ENCODE data around the gene MRO.

MRO gene

DNA sequence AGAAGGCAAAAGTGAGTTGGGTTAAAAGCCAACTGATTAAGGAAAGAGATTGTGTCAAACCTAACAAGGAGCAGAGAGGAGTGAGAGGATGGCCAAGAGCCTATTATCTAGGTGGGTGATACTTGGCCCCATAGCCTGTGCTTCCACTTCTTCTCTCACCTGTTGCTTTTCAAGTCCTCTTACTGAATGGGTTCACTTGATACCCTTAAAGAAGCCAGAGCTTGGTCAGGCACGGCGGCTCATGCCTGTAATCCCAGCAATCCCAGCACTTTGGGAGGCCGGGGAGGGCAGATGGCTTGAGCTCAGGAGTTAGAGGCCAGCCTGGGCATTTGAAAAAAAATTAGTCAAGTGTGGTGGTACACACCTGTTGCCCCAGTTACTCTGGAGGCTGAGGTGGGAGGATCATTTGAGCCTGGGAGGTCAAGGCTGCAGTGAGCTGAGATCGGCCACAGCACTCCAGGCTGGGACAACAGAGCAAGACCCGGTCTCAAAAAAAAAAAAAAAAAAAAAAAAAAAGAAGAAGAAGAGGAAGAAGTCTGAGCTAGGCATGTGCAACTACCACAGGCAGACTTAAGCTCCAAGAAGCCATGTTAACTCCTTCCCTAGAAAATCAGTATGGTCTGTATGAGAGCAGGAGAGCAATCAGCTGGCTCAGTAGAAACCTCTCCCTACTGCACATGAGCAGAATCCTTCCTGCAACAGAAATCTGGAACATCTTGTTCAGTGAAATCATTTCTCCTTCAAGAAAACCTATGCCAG lies 30.7 kb upstream of the MRO start:
- no peak overlapping the region for H3K27ac ChIP-seq (ENCODE audit: low read depth, low read length)

DNA sequence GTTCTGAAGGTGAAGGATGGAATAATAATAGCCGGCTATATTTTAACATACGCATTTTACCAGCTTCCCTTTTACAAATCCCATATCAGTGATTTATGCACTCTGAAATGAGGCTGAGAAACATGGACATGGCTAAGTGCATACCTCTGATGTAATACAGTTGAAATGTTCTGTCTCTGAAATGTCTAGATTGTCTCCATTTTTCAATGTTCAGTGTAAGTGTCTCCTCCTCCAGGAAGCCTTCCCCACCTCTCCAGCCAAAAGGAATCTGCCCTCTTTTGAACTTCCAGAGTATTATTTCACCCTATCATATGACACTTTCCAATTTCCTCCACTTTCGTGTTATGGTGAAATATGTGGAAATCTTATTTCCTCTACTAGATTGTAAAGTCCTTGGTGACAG lies 29.6 kb upstream of the MRO start:
- Histone ChIP-seq H3K4me3 (ENCODE audit: low read depth, low read length) (no peak overlapping the region), H3K36me3 (ENCODE audit: control insufficient read depth, insufficient read depth, low read length) (no peaks in the 10 kb centered on the region), H3K27ac (ENCODE audit: low read depth, low read length) (no peak overlapping the region), H3K9me3 (ENCODE audit: control insufficient read depth, insufficient read depth, low read depth, low read length) (no peaks in the 10 kb centered on the region), H3K9ac (ENCODE audit: low read length) (no peak overlapping the region), H3K27me3 (ENCODE audit: control insufficient read depth, insufficient read depth, low read length) (no peaks in the 10 kb centered on the region), H3K4me1 (ENCODE audit: control insufficient read depth, insufficient read depth, low read length) (no peaks in the 10 kb centered on the region)

More for the DNA sequence above, 30.7 kb upstream of the MRO start:
- Histone ChIP-seq H3K4me3 (ENCODE audit: low read depth, low read length) (no peak overlapping the region), H3K27me3 (ENCODE audit: control insufficient read depth, insufficient read depth, low read length) (no peaks in the 10 kb centered on the region), H3K4me1 (ENCODE audit: control insufficient read depth, insufficient read depth, low read length) (no peaks in the 10 kb centered on the region), H3K36me3 (ENCODE audit: control insufficient read depth, insufficient read depth, low read length) (no peaks in the 10 kb centered on the region), H3K9me3 (ENCODE audit: control insufficient read depth, insufficient read depth, low read depth, low read length) (no peaks in the 10 kb centered on the region), H3K9ac (ENCODE audit: low read length) (no peak overlapping the region)

DNA sequence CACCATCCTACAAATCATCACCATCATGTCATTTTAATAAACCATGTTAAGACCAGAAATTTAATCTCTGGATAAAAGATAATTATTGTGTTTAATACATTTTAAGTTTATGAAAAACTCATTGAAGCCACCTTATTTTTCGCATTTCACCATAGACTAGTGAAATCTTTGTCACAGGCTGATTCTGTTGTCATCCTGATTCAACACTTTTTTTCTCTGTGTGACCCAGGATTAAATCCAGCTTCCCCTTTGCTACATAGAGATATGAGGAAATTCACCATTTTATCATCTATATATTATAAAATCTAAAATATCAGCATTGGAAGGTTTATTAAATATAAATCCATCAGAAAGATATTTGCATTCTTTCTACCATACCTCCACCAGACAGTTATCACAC lies 29.2 kb upstream of the MRO start:
- H3K27ac ChIP-seq (ENCODE audit: low read depth, low read length) = no peak overlapping the region
- H3K9me3 ChIP-seq (ENCODE audit: control insufficient read depth, insufficient read depth, low read depth, low read length) = no peaks in the 10 kb centered on the region
- no peaks in the 10 kb centered on the region for H3K36me3 ChIP-seq (ENCODE audit: control insufficient read depth, insufficient read depth, low read length)
- no peaks in the 10 kb centered on the region for H3K27me3 ChIP-seq (ENCODE audit: control insufficient read depth, insufficient read depth, low read length)
- H3K4me1 ChIP-seq (ENCODE audit: control insufficient read depth, insufficient read depth, low read length) = no peaks in the 10 kb centered on the region
- no peak overlapping the region for H3K4me3 ChIP-seq (ENCODE audit: low read depth, low read length)
- no peak overlapping the region for H3K9ac ChIP-seq (ENCODE audit: low read length)

DNA sequence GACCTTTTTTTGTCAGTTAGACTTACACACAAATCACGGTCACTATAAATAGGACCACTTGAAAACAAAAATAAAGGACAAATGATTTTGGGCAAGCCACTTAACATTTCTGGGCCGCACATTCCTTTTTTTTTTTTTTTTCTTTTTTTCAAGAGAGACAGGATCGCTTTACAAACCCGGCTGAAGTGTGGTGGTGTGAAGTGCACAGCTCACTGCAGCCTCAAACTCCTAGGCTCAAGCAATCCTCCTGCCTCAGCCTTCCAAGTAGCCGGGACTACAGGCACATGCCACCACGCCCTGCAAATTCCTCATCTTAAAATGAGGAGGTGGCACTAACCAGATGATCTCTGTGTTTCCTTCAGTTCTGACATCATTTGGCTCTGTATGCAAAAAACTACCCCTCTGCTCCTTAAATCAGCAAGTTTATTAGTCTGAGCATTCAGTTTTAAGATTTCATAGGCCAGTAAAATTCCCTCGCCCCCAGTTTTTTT lies 28.3 kb upstream of the MRO start:
- Histone ChIP-seq H3K36me3 (ENCODE audit: control insufficient read depth, insufficient read depth, low read length) (no peaks in the 10 kb centered on the region), H3K4me3 (ENCODE audit: low read depth, low read length) (no peak overlapping the region), H3K9ac (ENCODE audit: low read length) (no peak overlapping the region), H3K9me3 (ENCODE audit: control insufficient read depth, insufficient read depth, low read depth, low read length) (no peaks in the 10 kb centered on the region), H3K4me1 (ENCODE audit: control insufficient read depth, insufficient read depth, low read length) (no peaks in the 10 kb centered on the region), H3K27ac (ENCODE audit: low read depth, low read length) (no peak overlapping the region), H3K27me3 (ENCODE audit: control insufficient read depth, insufficient read depth, low read length) (no peaks in the 10 kb centered on the region)

DNA sequence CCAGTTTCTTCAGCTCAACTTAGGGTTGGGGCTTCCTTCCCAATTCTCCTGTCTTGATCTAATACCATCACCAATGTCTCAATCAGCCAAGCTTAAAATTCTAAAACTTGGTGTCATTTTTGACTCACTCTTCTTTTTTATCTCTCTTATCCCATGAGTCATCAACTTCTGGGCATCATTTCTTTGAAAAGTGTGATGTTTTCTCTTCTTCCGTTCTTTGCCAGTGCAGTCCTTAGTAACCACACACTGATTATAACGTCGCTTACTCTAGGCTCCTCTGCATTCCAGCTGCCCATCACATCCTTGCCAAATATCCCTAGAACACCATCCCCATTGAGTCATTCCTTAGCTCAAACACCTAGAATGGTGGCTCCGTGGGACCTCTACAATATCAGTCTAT lies 27.4 kb upstream of the MRO start:
- Histone ChIP-seq H3K4me1 (ENCODE audit: control insufficient read depth, insufficient read depth, low read length) (no peaks in the 10 kb centered on the region), H3K27ac (ENCODE audit: low read depth, low read length) (no peak overlapping the region), H3K9me3 (ENCODE audit: control insufficient read depth, insufficient read depth, low read depth, low read length) (no peaks in the 10 kb centered on the region), H3K9ac (ENCODE audit: low read length) (no peak overlapping the region), H3K36me3 (ENCODE audit: control insufficient read depth, insufficient read depth, low read length) (no peaks in the 10 kb centered on the region), H3K4me3 (ENCODE audit: low read depth, low read length) (no peak overlapping the region), H3K27me3 (ENCODE audit: control insufficient read depth, insufficient read depth, low read length) (no peaks in the 10 kb centered on the region)

DNA sequence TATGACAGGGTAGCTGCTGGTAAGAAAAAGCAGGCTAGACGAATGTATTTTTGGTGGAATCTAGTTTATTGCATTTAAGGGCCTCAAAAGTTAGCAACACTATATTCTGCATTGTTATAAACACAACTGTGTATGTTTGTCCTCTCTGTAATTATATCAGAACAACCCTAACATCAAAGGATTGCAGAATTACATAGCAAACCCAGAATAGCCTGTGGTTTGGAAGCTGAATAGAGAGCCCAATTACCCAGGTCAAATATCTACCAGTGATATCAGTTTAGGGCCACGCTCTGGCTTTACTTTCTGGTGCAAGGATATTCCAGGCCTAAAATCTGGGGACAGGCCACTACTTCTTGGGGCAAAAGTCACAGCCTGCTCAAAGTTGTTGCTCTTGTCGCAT lies 25.1 kb upstream of the MRO start:
- no peaks in the 10 kb centered on the region for H3K9me3 ChIP-seq (ENCODE audit: control insufficient read depth, insufficient read depth, low read depth, low read length)
- H3K27ac ChIP-seq (ENCODE audit: low read depth, low read length) = no peak overlapping the region
- H3K4me3 ChIP-seq (ENCODE audit: low read depth, low read length) = no peak overlapping the region
- no peaks in the 10 kb centered on the region for H3K27me3 ChIP-seq (ENCODE audit: control insufficient read depth, insufficient read depth, low read length)
- H3K9ac ChIP-seq (ENCODE audit: low read length) = no peak overlapping the region
- no peaks in the 10 kb centered on the region for H3K36me3 ChIP-seq (ENCODE audit: control insufficient read depth, insufficient read depth, low read length)
- H3K4me1 ChIP-seq (ENCODE audit: control insufficient read depth, insufficient read depth, low read length) = no peaks in the 10 kb centered on the region

DNA sequence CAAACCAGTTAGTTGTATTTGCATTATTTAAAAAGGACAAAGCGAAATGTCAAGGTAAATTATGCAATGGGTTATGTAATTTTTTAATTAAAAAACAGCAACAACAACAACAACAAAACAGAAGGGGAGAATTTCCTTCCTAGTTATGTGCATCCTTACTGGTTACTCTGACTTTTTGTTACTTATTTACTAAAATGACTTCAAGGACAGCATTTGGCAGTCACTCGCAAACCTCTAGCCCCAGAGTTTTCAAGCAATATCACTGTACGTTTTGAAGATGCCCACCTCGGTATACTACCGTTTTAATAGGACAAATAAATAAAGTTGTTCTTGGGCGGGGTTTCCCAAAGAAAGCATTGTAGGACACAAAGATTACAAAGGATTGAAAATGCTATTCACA lies 24.7 kb upstream of the MRO start:
- Histone ChIP-seq H3K27ac (ENCODE audit: low read depth, low read length) (no peak overlapping the region), H3K9me3 (ENCODE audit: control insufficient read depth, insufficient read depth, low read depth, low read length) (no peaks in the 10 kb centered on the region), H3K9ac (ENCODE audit: low read length) (no peak overlapping the region), H3K27me3 (ENCODE audit: control insufficient read depth, insufficient read depth, low read length) (no peaks in the 10 kb centered on the region), H3K36me3 (ENCODE audit: control insufficient read depth, insufficient read depth, low read length) (no peaks in the 10 kb centered on the region), H3K4me3 (ENCODE audit: low read depth, low read length) (no peak overlapping the region), H3K4me1 (ENCODE audit: control insufficient read depth, insufficient read depth, low read length) (no peaks in the 10 kb centered on the region)

DNA sequence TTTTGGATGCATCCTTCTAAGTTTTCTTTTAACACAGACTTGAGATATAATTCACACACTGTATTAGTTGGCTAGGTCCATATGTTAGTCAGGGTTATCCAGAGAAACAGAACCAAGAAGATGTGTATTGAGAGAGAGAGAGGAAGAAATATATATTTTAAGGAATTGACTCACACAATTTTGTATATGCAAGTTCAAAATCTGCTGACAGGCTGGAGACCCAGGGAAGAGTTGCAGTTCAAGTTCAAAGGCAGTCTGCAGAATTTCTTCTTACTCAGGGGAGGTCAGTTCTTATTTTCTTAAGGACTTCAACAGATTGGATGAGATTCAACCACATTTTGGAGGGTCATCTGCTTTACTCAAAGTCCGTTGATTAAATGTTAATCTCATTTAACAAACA lies 23.0 kb upstream of the MRO start:
- no peaks in the 10 kb centered on the region for H3K9me3 ChIP-seq (ENCODE audit: control insufficient read depth, insufficient read depth, low read depth, low read length)
- no peak overlapping the region for H3K27ac ChIP-seq (ENCODE audit: low read depth, low read length)
- H3K36me3 ChIP-seq (ENCODE audit: control insufficient read depth, insufficient read depth, low read length) = no peaks in the 10 kb centered on the region
- no peak overlapping the region for H3K9ac ChIP-seq (ENCODE audit: low read length)
- no peaks in the 10 kb centered on the region for H3K4me1 ChIP-seq (ENCODE audit: control insufficient read depth, insufficient read depth, low read length)
- no peaks in the 10 kb centered on the region for H3K27me3 ChIP-seq (ENCODE audit: control insufficient read depth, insufficient read depth, low read length)
- no peak overlapping the region for H3K4me3 ChIP-seq (ENCODE audit: low read depth, low read length)

DNA sequence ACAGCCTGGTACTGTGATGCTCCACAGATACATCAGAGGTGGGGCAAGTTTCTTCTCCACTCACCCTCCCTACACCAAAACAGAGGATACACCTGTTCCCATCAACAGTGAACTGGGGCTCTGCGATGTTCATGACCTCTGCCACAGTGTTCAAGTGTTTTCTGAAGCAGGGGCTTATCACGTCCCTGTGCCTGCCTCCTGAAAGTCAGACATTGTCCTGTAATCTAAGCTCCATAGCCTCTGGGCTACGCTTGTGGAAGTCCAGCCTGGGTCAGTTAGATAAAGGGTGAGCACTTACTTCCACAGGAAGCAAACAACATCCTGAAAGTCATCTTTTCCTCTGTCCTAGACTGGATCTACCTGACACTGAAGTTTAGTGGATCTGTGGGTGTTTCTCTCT lies 20.2 kb upstream of the MRO start:
- H3K4me3 ChIP-seq (ENCODE audit: low read depth, low read length) = no peak overlapping the region
- no peaks in the 10 kb centered on the region for H3K9me3 ChIP-seq (ENCODE audit: control insufficient read depth, insufficient read depth, low read depth, low read length)
- no peak overlapping the region for H3K9ac ChIP-seq (ENCODE audit: low read length)
- no peaks in the 10 kb centered on the region for H3K36me3 ChIP-seq (ENCODE audit: control insufficient read depth, insufficient read depth, low read length)
- no peaks in the 10 kb centered on the region for H3K27me3 ChIP-seq (ENCODE audit: control insufficient read depth, insufficient read depth, low read length)
- H3K4me1 ChIP-seq (ENCODE audit: control insufficient read depth, insufficient read depth, low read length) = no peaks in the 10 kb centered on the region
- no peak overlapping the region for H3K27ac ChIP-seq (ENCODE audit: low read depth, low read length)

DNA sequence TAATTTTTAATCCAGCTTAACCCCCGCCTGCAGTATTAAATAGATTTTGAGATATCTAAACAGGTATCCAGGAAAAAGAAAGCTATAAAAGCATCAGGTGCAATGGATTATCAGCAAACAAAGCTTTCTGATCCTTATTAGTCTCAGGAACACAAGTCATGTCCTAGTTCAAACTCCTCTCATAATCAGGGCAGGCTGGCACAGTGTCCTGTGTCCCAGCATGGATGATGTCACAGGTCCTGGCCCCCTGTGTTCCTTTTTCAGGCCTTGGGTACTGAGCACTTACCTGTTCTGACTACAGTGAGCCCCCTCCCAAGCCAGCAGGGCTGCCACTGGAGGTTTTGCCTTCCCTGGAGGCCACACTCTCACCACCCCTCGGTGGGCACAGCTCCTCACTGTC lies 19.5 kb upstream of the MRO start:
- H3K9ac ChIP-seq (ENCODE audit: low read length) = no peak overlapping the region
- no peaks in the 10 kb centered on the region for H3K36me3 ChIP-seq (ENCODE audit: control insufficient read depth, insufficient read depth, low read length)
- H3K27ac ChIP-seq (ENCODE audit: low read depth, low read length) = no peak overlapping the region
- H3K9me3 ChIP-seq (ENCODE audit: control insufficient read depth, insufficient read depth, low read depth, low read length) = no peaks in the 10 kb centered on the region
- H3K4me3 ChIP-seq (ENCODE audit: low read depth, low read length) = no peak overlapping the region
- H3K4me1 ChIP-seq (ENCODE audit: control insufficient read depth, insufficient read depth, low read length) = no peaks in the 10 kb centered on the region
- no peaks in the 10 kb centered on the region for H3K27me3 ChIP-seq (ENCODE audit: control insufficient read depth, insufficient read depth, low read length)

DNA sequence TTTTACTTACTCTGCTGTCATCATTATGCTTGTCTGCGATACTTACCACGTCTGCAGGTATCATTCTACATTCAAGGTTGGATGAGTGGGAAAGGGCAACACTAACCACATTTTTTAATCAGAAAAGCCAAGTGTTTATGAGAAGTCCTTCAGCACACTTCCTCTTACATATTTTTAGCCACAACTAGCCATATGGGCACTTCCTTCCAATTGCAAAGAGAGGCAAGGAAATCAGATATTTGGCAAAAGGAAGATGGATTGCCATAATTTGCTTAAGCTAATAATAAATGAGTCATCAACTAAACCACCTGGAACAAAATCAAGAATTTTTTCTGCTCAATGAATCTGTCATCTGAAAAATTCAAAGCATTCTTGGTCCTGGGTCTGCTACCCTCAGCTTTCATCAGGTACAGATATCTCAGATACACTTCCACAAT lies 16.7 kb upstream of the MRO start:
- Histone ChIP-seq H3K27me3 (ENCODE audit: control insufficient read depth, insufficient read depth, low read length) (no peaks in the 10 kb centered on the region), H3K9ac (ENCODE audit: low read length) (no peak overlapping the region), H3K27ac (ENCODE audit: low read depth, low read length) (no peak overlapping the region), H3K36me3 (ENCODE audit: control insufficient read depth, insufficient read depth, low read length) (no peaks in the 10 kb centered on the region), H3K9me3 (ENCODE audit: control insufficient read depth, insufficient read depth, low read depth, low read length) (no peaks in the 10 kb centered on the region), H3K4me3 (ENCODE audit: low read depth, low read length) (no peak overlapping the region), H3K4me1 (ENCODE audit: control insufficient read depth, insufficient read depth, low read length) (no peaks in the 10 kb centered on the region)
